ENCODE measurements around the gene METTL16.

GRCh38 chr17:2503627-2504026, 8.1 kb downstream of the METTL16 start:
- TF ChIP-seq POLR2A (IDR thresholded peaks at IDR 0.05; ENCODE audit: low read depth, low read length), result no peak
- no peak for TF ChIP-seq TAF1 (IDR thresholded peaks at IDR 0.05; ENCODE audit: borderline replicate concordance, low read depth, low read length)
- no peak for TF ChIP-seq POLR2AphosphoS5 (IDR thresholded peaks at IDR 0.05; ENCODE audit: low read depth, low read length)

Measured in GM12892 (cell line).